Kidney (tissue), 14 donors: ENCODE measurements around the gene PTPRG. TPM values are rescaled to one million over a fixed set of nuclear protein-coding genes. Genes with fewer than 3 reads are reported as not detected.

ENCODE experiments used
- DNase-seq, 5 donors: peaks; one replicate each; pipeline ENCODE4 v3.0.0-alpha.2; 2013 to 2020
- FAIRE-seq: peaks from 2 replicates; lab custom pipeline; 2012; peaks lifted over from hg19 to GRCh38; lab: Jason Lieb, UNC
- H3K27ac ChIP-seq, 2 donors: one replicate each; pipeline ENCODE4 v1.7.0; 2013; ENCODE audit warnings: low read depth in 2 of 2, low read length in 2 of 2, inconsistent platforms in 1 of 2
- H3K27me3 ChIP-seq: one replicate; pipeline ENCODE4 v1.7.1; 2013; ENCODE audit warnings: low read length, inconsistent platforms; ENCODE audit not compliant: control insufficient read depth, insufficient read depth
- H3K36me3 ChIP-seq, 3 donors: one replicate each; pipeline versions ENCODE4 v1.7.0 to v1.7.1; 2013; ENCODE audit warnings: low read length in 3 of 3, control low read depth in 1 of 3, inconsistent platforms in 1 of 3; ENCODE audit not compliant: insufficient read depth in 3 of 3, control insufficient read depth in 2 of 3
- H3K4me1 ChIP-seq, 3 donors: one replicate each; pipeline versions ENCODE4 v1.7.0 to v1.7.1; 2013; ENCODE audit warnings: low read length in 3 of 3, inconsistent platforms in 1 of 3, low read depth in 1 of 3; ENCODE audit not compliant: control insufficient read depth in 2 of 3, insufficient read depth in 2 of 3
- H3K4me3 ChIP-seq, 3 donors: one replicate each; pipeline versions ENCODE4 v1.7.0 to v1.8.1; 2013; ENCODE audit warnings: low read length in 3 of 3, control low read depth in 1 of 3, inconsistent platforms in 1 of 3
- H3K9ac ChIP-seq, 3 donors: one replicate each; pipeline versions ENCODE4 v1.7.0 to v1.7.1; 2013; ENCODE audit warnings: low read length in 3 of 3, control low read depth in 1 of 3, inconsistent platforms in 1 of 3
- H3K9me3 ChIP-seq, 3 donors: one replicate each; pipeline versions ENCODE4 v1.7.0 to v1.7.1; 2013; ENCODE audit warnings: low read length in 3 of 3, control low read depth in 1 of 3, inconsistent platforms in 1 of 3; ENCODE audit not compliant: control insufficient read depth in 2 of 3, insufficient read depth in 1 of 3
- CTCF ChIP-seq: IDR thresholded peaks from 3 replicates; pipeline ENCODE4 v1.5.1; 2012; ENCODE audit warnings: mild to moderate bottlenecking, moderate library complexity, borderline replicate concordance; ENCODE audit not compliant: insufficient read depth; ENCODE audit errors: extremely low read depth
- intact Hi-C: fragments of 100-400 bp; cut with DNase I; formaldehyde crosslinking; loops from one replicate; pipeline ENCODE4 v1.11.1; 2022
- polyA plus RNA-seq: library from polyadenylated mRNA; stranded (reverse); fragments of 350-450 nt; fragmentation: Illumina TruSeq; extraction: RNeasy Lipid Tissue Mini Kit (QIAGEN cat#74804); gene quantifications from one replicate; pipeline ENCODE4 v1.2.3, GENCODE V29; 2014; ENCODE audit warnings: low read depth, low replicate concordance; ENCODE audit not compliant: insufficient read depth
- total RNA-seq: library from RNA; stranded (reverse); fragmentation: NEBNext Ultra II Directional; extraction: Animal tissue kit (Norgen Biotek cat#: 25700); gene quantifications from one replicate; pipeline ENCODE4 v1.2.1, GENCODE V29; 2021
- donor health status: control.
- donor health status: control.
- donor health status: control.
- donor health status: control.
- donor health status: control.
- donor health status: DM: yes; HTN: yes; CAD: no.
- donor health status: Normal renal cell carcinoma (clear cell type).

The PTPRG gene
- total and polyA plus RNA-seq, 2 donors from 2014 or later: 9.2 to 154 TPM

DNA sequence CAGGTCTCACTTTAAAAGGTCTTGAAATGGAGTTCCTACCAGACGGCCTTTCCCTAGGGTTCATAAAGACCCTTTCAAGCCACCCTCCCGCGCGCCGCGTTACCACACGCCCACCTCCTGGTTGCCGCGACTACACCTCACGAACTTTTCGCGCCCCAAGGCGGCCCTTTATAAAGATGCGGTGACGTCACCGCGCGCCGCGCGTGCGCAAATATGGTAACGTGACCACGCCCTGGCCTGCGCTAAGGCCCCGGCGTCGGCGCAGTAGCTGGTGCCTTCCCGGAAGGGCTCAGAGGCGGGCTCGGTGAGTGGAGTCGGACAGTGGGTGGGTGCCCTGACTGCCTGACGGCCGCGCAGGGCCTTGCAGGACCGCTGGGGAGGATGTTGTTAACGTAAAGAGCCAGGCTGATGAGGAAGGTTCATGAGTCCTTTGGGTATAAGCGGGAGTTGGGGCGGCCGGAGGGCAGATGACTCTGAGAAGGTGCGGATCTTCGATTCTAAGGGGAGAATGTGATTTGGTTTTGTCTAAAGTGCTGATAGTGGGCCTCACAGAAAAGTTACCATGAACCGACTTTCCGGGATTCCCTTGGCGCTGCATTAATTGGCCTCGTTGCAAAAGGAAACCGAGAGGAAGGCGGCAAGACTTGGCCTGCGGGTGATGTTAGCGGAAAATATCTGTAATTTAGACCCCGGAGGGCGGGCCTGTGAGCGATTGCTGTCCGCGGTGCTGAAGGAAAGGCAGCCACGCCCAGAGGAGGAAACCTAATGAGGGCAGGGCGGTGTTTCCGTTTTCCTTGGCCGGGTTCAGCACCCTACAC lies 757.6 kb downstream of the PTPRG start:
- no peaks in the 10 kb centered on the region for H3K27me3 ChIP-seq
- peak overlapping the region in 1 of 2 donors; percentile 58 for H3K27ac ChIP-seq
- FAIRE-seq (no peak), DNase-seq (peak; percentile 90 to 96 (median 94))
- peak overlapping the region in 2 of 3 donors; percentile 56 to 83 for H3K9ac ChIP-seq
- H3K4me1 ChIP-seq: peaks cover 0 to 3% (median 0%) of the 10 kb centered on the region in 3 donors
- no peaks in the 10 kb centered on the region for H3K36me3 ChIP-seq
- peak; percentile 0 for TF ChIP-seq CTCF
- H3K9me3 ChIP-seq: no peaks in the 10 kb centered on the region
- peak overlapping the region; percentile 87 to 94 (median 93) for H3K4me3 ChIP-seq
- intact Hi-C loops: no loop called here

- FAIRE-seq: no peak
- Histone ChIP-seq H3K27ac (no peak overlapping the region), H3K36me3 (no peaks in the 10 kb centered on the region), H3K9ac (no peak overlapping the region), H3K9me3 (no peaks in the 10 kb centered on the region), H3K4me3 (peak overlapping the region; percentile 87 to 94 (median 93)), H3K4me1 (peaks cover 0 to 3% (median 0%) of the 10 kb centered on the region in 3 donors), H3K27me3 (no peaks in the 10 kb centered on the region)
- DNase-seq: peak in 2 of 5 donors; percentile 7 to 25
- intact Hi-C loops: no loop called here
- TF ChIP-seq CTCF: no peak
Measured at GRCh38 chr3:62319570-62320243, 758.3 kb downstream of the PTPRG start.

- DNase-seq (peak in 2 of 5 donors; percentile 21 to 23), FAIRE-seq (no peak)
- Histone ChIP-seq H3K9me3 (no peaks in the 10 kb centered on the region), H3K27me3 (no peaks in the 10 kb centered on the region), H3K36me3 (no peaks in the 10 kb centered on the region), H3K4me3 (no peak overlapping the region), H3K4me1 (peaks cover 0 to 3% (median 0%) of the 10 kb centered on the region in 3 donors), H3K9ac (no peak overlapping the region), H3K27ac (no peak overlapping the region)
- intact Hi-C loops: no loop called here
- no peak for TF ChIP-seq CTCF
Measured at GRCh38 chr3:62323241-62323640, 761.9 kb downstream of the PTPRG start.
